ENCODE results near the gene LCN15. TPM values are rescaled to one million over a fixed set of nuclear protein-coding genes. Genes with fewer than 3 reads are reported as not detected.
A peak's percentile ranks its signal among the peaks of the same experiment; 100 is the strongest.
"Not testable (repeated sequence)": the region's sequence is repeated elsewhere in the genome, so short reads cannot be mapped to it uniquely, and the experiment has no call there.

Gene LCN15
- total RNA-seq, 2 experiments from 2014 or later, result not detected

DNA sequence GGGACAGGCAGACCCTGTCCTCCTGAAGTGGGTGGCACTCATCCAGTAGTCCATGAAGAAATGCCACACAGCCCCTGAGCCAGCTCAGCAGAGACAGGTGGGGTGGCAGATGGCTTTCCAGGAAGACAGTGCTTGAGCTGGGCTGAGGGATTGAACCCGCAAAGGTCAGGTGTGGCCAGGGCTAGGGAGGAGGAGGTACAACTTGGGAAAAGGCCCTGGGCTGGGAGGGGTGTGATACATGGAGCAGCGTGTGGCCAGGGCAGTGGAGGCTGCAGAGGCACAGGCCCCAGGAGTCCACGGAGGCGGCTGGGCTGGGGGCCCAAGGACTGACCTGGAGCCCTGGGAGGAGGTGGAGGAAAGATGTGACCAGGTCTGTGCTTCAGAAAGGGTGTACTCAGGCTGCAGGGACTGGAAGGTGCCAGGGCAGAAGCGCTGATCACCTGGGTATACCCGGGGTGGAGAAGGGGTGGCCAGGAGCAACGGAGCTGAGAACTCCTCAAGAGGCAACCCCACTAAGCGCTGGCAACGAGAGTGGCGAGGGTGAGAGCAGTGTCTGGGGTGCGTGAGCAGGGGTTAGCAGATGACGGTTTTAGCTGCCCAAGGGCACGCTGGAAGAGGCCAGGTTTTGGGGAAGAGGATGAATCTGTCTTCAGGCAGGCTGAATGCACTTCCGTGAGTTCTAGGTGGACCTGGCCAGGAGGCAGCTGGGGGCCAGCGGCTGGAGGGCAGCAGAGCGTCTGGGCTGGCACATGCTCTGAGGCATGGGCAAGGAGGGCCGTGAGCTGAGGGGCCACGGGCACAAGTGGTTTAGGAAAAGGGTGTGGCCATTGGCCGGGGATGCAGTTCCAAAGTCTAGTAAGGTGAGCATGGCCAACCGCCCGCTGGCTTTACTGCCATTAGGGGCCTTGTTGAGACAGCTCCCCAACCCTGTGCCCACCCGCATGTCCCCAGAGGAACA lies 39.5 kb upstream of the LCN15 start:
- H3K27me3 Mint-ChIP-seq, result peaks cover 6% of the 10 kb centered on the region
- POLR2A ChIA-PET, result interaction anchor here (0.8 to 1.4 kb wide), 2 partner anchors 11 to 131 kb away, joined by 3 to 4 read pairs; no protein-coding TSS in a partner anchor
- peaks cover 22% of the 10 kb centered on the region for H3K4me1 Mint-ChIP-seq (ENCODE audit: low read depth)
- CTCF ChIA-PET, result interaction anchor here (1.3 kb wide), 1 partner anchor 39 kb away, joined by 3 read pairs; no protein-coding TSS in a partner anchor
- intact Hi-C loops (cut with micrococcal nuclease), result loop anchor here (10.0 kb wide), 1 partner anchor 59 kb away; the partner anchor contains the start of genes LCN10 and LCN6
- H3K9me3 Mint-ChIP-seq, result no peaks in the 10 kb centered on the region
- no peak overlapping the region for H3K4me3 Mint-ChIP-seq
- DNase-seq (no peak), ATAC-seq (no peak)
- no peak overlapping the region for H3K27ac Mint-ChIP-seq
- no peak for TF ChIP-seq CTCF (IDR thresholded peaks at IDR 0.05)
- no peaks in the 10 kb centered on the region for H3K36me3 Mint-ChIP-seq (ENCODE audit: low read depth)

DNA sequence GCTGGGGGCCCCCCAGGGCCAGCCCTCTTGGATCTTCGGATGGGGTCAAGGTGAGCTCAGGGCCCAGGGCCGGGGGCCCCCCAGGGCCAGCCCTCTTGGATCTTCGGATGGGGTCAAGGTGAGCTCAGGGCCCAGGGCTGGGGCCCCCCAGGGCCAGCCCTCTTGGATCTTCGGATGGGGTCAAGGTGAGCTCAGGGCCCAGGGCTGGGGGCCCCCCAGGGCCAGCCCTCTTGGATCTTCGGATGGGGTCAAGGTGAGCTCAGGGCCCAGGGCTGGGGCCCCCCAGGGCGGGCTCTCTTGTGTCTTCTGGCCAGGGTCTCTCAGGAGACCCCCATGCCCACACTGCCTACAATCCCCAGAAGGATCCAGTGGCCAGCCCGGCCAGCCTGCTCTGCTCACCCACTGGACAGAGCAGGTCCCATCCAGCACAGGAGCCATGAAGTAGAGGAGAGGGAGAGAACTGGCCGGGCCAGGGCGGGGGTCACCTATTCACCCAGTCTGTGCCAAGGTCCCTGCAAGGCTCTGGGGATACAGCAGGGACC lies 38.8 kb upstream of the LCN15 start:
- ATAC-seq; DNase-seq; H3K4me3 Mint-ChIP-seq; H3K27me3 Mint-ChIP-seq; CTCF ChIA-PET; H3K36me3 Mint-ChIP-seq (ENCODE audit: low read depth); H3K9me3 Mint-ChIP-seq; H3K27ac Mint-ChIP-seq: not testable (repeated sequence)
- intact Hi-C loops (cut with micrococcal nuclease), result loop anchor here (10.0 kb wide), 1 partner anchor 58 kb away; the partner anchor contains the start of genes LCN10 and LCN6
- peaks cover 21% of the 10 kb centered on the region for H3K4me1 Mint-ChIP-seq (ENCODE audit: low read depth)
- POLR2A ChIA-PET, result interaction anchor here (1.4 kb wide), 1 partner anchor 132 kb away, joined by 3 read pairs; no protein-coding TSS in a partner anchor

DNA sequence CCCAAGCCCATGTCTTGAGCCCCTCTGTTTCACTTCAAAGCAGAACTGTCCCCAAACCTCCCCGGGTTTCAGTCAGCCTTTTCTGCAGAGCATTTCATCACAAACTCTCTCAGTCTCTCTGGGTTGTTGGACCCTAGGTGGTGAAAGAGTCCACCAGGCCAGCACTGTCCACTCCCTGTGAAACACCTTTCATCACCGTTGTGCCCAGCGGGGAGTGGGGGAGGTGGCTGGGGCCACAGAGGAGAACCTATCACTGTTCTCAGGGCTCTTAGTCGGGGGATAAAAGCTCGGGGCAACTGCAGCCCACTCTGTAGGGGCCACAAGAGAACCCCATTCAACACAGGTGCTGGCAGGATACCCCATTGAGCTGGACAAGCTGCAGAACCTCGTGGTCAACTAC lies 38.0 kb upstream of the LCN15 start:
- Mint-ChIP-seq H3K9me3 (no peaks in the 10 kb centered on the region), H3K4me3 (no peak overlapping the region), H3K27ac (no peak overlapping the region), H3K27me3 (peaks cover 7% of the 10 kb centered on the region), H3K4me1 (ENCODE audit: low read depth) (peaks cover 21% of the 10 kb centered on the region), H3K36me3 (ENCODE audit: low read depth) (no peaks in the 10 kb centered on the region)
- CTCF ChIA-PET, result no interaction called here
- DNase-seq, result no peak
- ATAC-seq, result no peak
- no peak for TF ChIP-seq CTCF (IDR thresholded peaks at IDR 0.05)
- intact Hi-C loops (cut with micrococcal nuclease), result loop anchor here (10.0 kb wide), 1 partner anchor 58 kb away; the partner anchor contains the start of genes LCN10 and LCN6
- POLR2A ChIA-PET, result no interaction called here

DNA sequence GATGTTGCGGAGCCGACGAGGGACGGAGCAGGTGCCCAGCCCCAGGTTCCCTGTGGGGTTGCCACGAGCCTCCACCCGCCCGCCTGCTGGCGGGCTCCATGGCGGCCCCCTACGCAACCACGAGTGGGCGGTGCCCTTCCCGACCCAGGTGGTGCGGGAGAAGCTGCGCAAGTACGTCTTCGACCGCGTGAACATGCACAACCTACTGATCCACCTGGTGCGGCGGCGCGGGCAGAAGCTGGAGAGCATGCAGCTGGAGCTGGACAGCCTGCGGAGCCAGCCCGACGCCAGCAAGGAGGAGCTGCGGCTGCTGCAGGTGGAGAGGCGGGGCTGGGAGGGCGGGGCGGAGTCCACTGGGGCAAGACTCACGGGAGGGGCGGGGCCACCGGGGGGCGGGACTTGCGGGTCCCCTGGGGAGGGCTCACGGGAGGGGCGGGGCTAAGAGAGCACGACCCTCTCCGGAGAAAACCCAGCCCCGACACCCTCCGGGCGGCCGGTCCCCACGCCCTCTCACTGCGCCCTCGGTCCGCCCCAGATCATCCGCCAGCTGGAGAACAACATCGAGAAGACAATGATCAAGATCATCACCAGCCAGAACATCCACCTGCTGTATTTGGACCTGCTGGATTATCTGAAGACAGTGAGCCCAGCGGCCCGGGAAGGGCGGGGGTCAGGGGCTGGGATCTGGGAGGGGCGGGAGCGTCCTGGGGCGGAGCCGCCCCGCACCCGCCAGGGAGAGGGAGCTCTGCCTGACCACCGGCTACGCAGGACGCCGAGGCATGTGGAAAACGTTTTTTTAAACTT lies 35.7 kb upstream of the LCN15 start:
- no peaks in the 10 kb centered on the region for H3K36me3 Mint-ChIP-seq (ENCODE audit: low read depth)
- peak; percentile 87 for ATAC-seq
- POLR2A ChIA-PET, result interaction anchor here (0.6 to 1.5 kb wide), 3 partner anchors 8 to 145 kb away, joined by 3 to 4 read pairs (median 3); partner anchors contain the start of gene C8G
- no peak for TF ChIP-seq CTCF (IDR thresholded peaks at IDR 0.05)
- intact Hi-C loops (cut with micrococcal nuclease), result loop anchor here (10.0 kb wide), 1 partner anchor 55 kb away; the partner anchor contains the start of genes LCN10 and LCN6
- H3K4me3 Mint-ChIP-seq, result peak overlapping the region; percentile 72
- peaks cover 28% of the 10 kb centered on the region for H3K4me1 Mint-ChIP-seq (ENCODE audit: low read depth)
- DNase-seq, result peak; percentile 94
- CTCF ChIA-PET, result interaction anchor here (1.5 to 2.1 kb wide), 3 partner anchors 8 to 235 kb away, joined by 4 to 7 read pairs (median 6); no protein-coding TSS in a partner anchor
- peaks cover 11% of the 10 kb centered on the region for H3K27me3 Mint-ChIP-seq
- no peaks in the 10 kb centered on the region for H3K9me3 Mint-ChIP-seq
- H3K27ac Mint-ChIP-seq, result no peak overlapping the region
